ENCODE data around the gene PHACTR1. TPM values are rescaled to one million over a fixed set of nuclear protein-coding genes. Genes with fewer than 3 reads are reported as not detected.

The PHACTR1 gene
- total and polyA plus RNA-seq, 2 of the 4 experiments (the other 2 are of a cell fraction), result not detected

- peak; percentile 13 for DNase-seq
Measured at GRCh38 chr6:12957321-12958051, 240.9 kb downstream of the PHACTR1 start.

More at GRCh38 chr6:12957321-12958051, 240.9 kb downstream of the PHACTR1 start:
- H3K4me3 ChIP-seq (ENCODE audit: insufficient read depth, low read depth, low read length), result peak overlapping the region; percentile 50
- peak overlapping the region; percentile 66 for H2AFZ ChIP-seq (replicated peaks; ENCODE audit: low read length, poor library complexity)
- TF ChIP-seq CEBPB (IDR thresholded peaks at IDR 0.05; ENCODE audit: low read depth, low read length), result peak; percentile 17; the same call in 1 of the 2 replicates
- no peak for TF ChIP-seq FOS (IDR thresholded peaks at IDR 0.05; ENCODE audit: low read depth, low read length)
- no peak overlapping the region for H3K23ac ChIP-seq (ENCODE audit: low read depth, low read length)
- no peaks in the 10 kb centered on the region for H3K4me1 ChIP-seq (ENCODE audit: control insufficient read depth, insufficient read depth, low read length)
- no peaks in the 10 kb centered on the region for H3K36me3 ChIP-seq (ENCODE audit: control insufficient read depth, insufficient read depth, low read length)
- ATAC-seq (ENCODE audit: low read depth), result peak; percentile 54
- H3K9me1 ChIP-seq (ENCODE audit: insufficient read depth, low read length), result no peaks in the 10 kb centered on the region
- dilution Hi-C loops (cut with HindIII; ENCODE audit: low sequenced_read_pairs, unreplicated experiment) (no loop called here), in situ Hi-C loops (cut with MboI; ENCODE audit: low sequenced_read_pairs) (no loop called here), intact Hi-C loops (cut with micrococcal nuclease) (no loop called here)
- H3K14ac ChIP-seq (replicated peaks; ENCODE audit: low read depth, low read length), result no peak overlapping the region
- no peaks in the 10 kb centered on the region for H3K79me1 ChIP-seq (ENCODE audit: low read depth in 1 of 2, low read length in 2 of 2)
- H2BK5ac ChIP-seq (ENCODE audit: low read depth, low read length, poor library complexity, severe bottlenecking), result no peak overlapping the region
- ChIA-PET POLR2A (ENCODE audit: unreplicated experiment) (interaction anchor here (0.6 kb wide), 1 partner anchor 115 kb away, joined by 6 read pairs; no protein-coding TSS in a partner anchor), CTCF (interaction anchor here (0.6 kb wide), 1 partner anchor 1377 kb away, joined by 5 read pairs; no protein-coding TSS in a partner anchor)
- 3% methylated on average over 10 of the region's 24 CpGs; no CpG with 5 or more reads in 1 of the 2 experiments for WGBS, 2 experiments (ENCODE audit: extremely low coverage in 2 of 2, insufficient read length in 1 of 2)
- H3K18ac ChIP-seq (ENCODE audit: low read depth, low read length), result no peak overlapping the region
- H4K91ac ChIP-seq (ENCODE audit: insufficient read depth, low read depth, low read length), result no peak overlapping the region
- no peaks in the 10 kb centered on the region for H4K20me1 ChIP-seq (ENCODE audit: insufficient read depth, low read length)
- H4K8ac ChIP-seq (ENCODE audit: low read depth in 2 of 2, low read length in 2 of 2), result no peak overlapping the region
- H3K56ac ChIP-seq (ENCODE audit: extremely low read depth, insufficient read depth, low read length), result no peak overlapping the region
- H2BK20ac ChIP-seq (ENCODE audit: low read depth, low read length), result no peak overlapping the region
- no peak overlapping the region for H2BK120ac ChIP-seq (ENCODE audit: low read depth, low read length)
- H3K4ac ChIP-seq (ENCODE audit: low read depth, low read length), result no peak overlapping the region
- no peak overlapping the region for H2AK5ac ChIP-seq (ENCODE audit: low read depth, low read length)
- H4K5ac ChIP-seq (ENCODE audit: low read depth, low read length), result no peak overlapping the region
- no peak overlapping the region for H3K9ac ChIP-seq (ENCODE audit: low read depth, low read length)
- no peak overlapping the region for H3K27ac ChIP-seq (ENCODE audit: insufficient read depth, low read length)
- H2AK9ac ChIP-seq (replicated peaks; ENCODE audit: low read depth, low read length, poor library complexity), result no peak overlapping the region
- BruUV-seq (replicated peaks), result no TSS peak
- peak overlapping the region; percentile 87 for H3K4me2 ChIP-seq (ENCODE audit: low read depth, low read length)
- H3K9me3 ChIP-seq (ENCODE audit: control insufficient read depth, insufficient read depth, low read length), result no peaks in the 10 kb centered on the region
- peaks cover 3% of the 10 kb centered on the region; the same call in 1 of the 2 replicates for H3K27me3 ChIP-seq (ENCODE audit: control insufficient read depth, insufficient read depth, low read length)
- H2BK15ac ChIP-seq (ENCODE audit: low read depth, low read length), result no peak overlapping the region
